ENCODE results near the gene DCTN1.
A peak's percentile ranks its signal among the peaks of the same experiment; 100 is the strongest.

The DCTN1 gene

GRCh38 chr2:74375838-74376237 lies 4.3 kb downstream of the DCTN1 start:
- no peak for ATAC-seq
- TF ChIP-seq ISL1 (CRISPR knock-in tag; IDR thresholded peaks at IDR 0.05), result no peak
- no peak for TF ChIP-seq ZFP30 (CRISPR knock-in tag; IDR thresholded peaks at IDR 0.05)
- no peak for TF ChIP-seq TOX (CRISPR knock-in tag; IDR thresholded peaks at IDR 0.05; ENCODE audit: borderline replicate concordance)
- TF ChIP-seq CSRNP3 (CRISPR knock-in tag; IDR thresholded peaks at IDR 0.05), result no peak
- no peak for TF ChIP-seq PPARA (CRISPR knock-in tag; IDR thresholded peaks at IDR 0.05; ENCODE audit: borderline replicate concordance)
- no peak for TF ChIP-seq ARNTL (CRISPR knock-in tag; IDR thresholded peaks at IDR 0.05; ENCODE audit: borderline replicate concordance, low read depth)
- TF ChIP-seq TSHZ2 (CRISPR knock-in tag; IDR thresholded peaks at IDR 0.05), result no peak
- TF ChIP-seq ESRRG (CRISPR knock-in tag; IDR thresholded peaks at IDR 0.05), result no peak
- TF ChIP-seq RARB (CRISPR knock-in tag; IDR thresholded peaks at IDR 0.05), result no peak
- TF ChIP-seq TCF4 (CRISPR knock-in tag; IDR thresholded peaks at IDR 0.05; ENCODE audit: borderline replicate concordance), result no peak
- TF ChIP-seq ZFP3 (CRISPR knock-in tag; IDR thresholded peaks at IDR 0.05), result no peak
- no peak for TF ChIP-seq ZNF565 (CRISPR knock-in tag; conservative IDR thresholded peaks at IDR 0.05; ENCODE audit: low read depth)
- TF ChIP-seq POU6F1 (CRISPR knock-in tag; IDR thresholded peaks at IDR 0.05; ENCODE audit: borderline replicate concordance, low read depth), result no peak
- no peak for TF ChIP-seq BACH2 (CRISPR knock-in tag; IDR thresholded peaks at IDR 0.05; ENCODE audit: borderline replicate concordance)
- no peak for TF ChIP-seq ZC3H10 (CRISPR knock-in tag; IDR thresholded peaks at IDR 0.05)
- no peak for TF ChIP-seq ZNF8 (CRISPR knock-in tag; IDR thresholded peaks at IDR 0.05)
- TF ChIP-seq GLIS3 (CRISPR knock-in tag; IDR thresholded peaks at IDR 0.05), result no peak

GRCh38 chr2:74374509-74375205 lies 5.5 kb downstream of the DCTN1 start:
- peak; percentile 99 for ATAC-seq
- no peak for TF ChIP-seq ESRRG (CRISPR knock-in tag; IDR thresholded peaks at IDR 0.05)
- no peak for TF ChIP-seq ZNF8 (CRISPR knock-in tag; IDR thresholded peaks at IDR 0.05)
- TF ChIP-seq RARB (CRISPR knock-in tag; IDR thresholded peaks at IDR 0.05), result no peak
- no peak for TF ChIP-seq BACH2 (CRISPR knock-in tag; IDR thresholded peaks at IDR 0.05; ENCODE audit: borderline replicate concordance)
- TF ChIP-seq ARNTL (CRISPR knock-in tag; IDR thresholded peaks at IDR 0.05; ENCODE audit: borderline replicate concordance, low read depth), result no peak
- no peak for TF ChIP-seq TSHZ2 (CRISPR knock-in tag; IDR thresholded peaks at IDR 0.05)
- no peak for TF ChIP-seq CSDC2 (CRISPR knock-in tag; IDR thresholded peaks at IDR 0.05)

- TF ChIP-seq CREB5 (CRISPR knock-in tag; IDR thresholded peaks at IDR 0.05; ENCODE audit: low read depth) (no peak), ZNF70 (CRISPR knock-in tag; IDR thresholded peaks at IDR 0.05) (no peak), SNAI2 (CRISPR knock-in tag; IDR thresholded peaks at IDR 0.05) (no peak), PATZ1 (CRISPR knock-in tag; IDR thresholded peaks at IDR 0.05; ENCODE audit: borderline replicate concordance) (no peak), ZFP30 (CRISPR knock-in tag; IDR thresholded peaks at IDR 0.05) (no peak), BACH2 (CRISPR knock-in tag; IDR thresholded peaks at IDR 0.05; ENCODE audit: borderline replicate concordance) (no peak), ZNF8 (CRISPR knock-in tag; IDR thresholded peaks at IDR 0.05) (no peak), ESRRG (CRISPR knock-in tag; IDR thresholded peaks at IDR 0.05) (no peak), ISL1 (CRISPR knock-in tag; IDR thresholded peaks at IDR 0.05) (no peak)
- ATAC-seq, result no peak; the same call in 2 of the 3 replicates
These were observed 6.1 kb downstream of the DCTN1 start for GRCh38 chr2:74373985-74374384.

All from SK-N-SH treated with all-trans-retinoic acid at 6 μM for 48 hours (cell line).